GM12878 (cell line): ENCODE measurements around the gene HNRNPDL. TPM values are rescaled to one million over a fixed set of nuclear protein-coding genes. Genes with fewer than 3 reads are reported as not detected.

ENCODE experiments used
- ATAC-seq: fragments of 200-7000 bp; cut with Tn5 transposase; 3 replicates; pipeline ENCODE4 v1.9.1; 2020; ENCODE audit warnings: mild to moderate bottlenecking, moderate library complexity
- BruUV-seq: library from RNA; stranded (reverse); fragments of 400-500 nt; replicated peaks from 2 replicates; lab custom pipeline; 2021; lab: Mats Ljungman, UMichigan
- CTCF ChIA-PET: fragments of 300-600 bp; sonication (Branson Sonifier 250); formaldehyde crosslinking; extraction: SDS; loops from one replicate; lab custom pipeline; 2021; ENCODE audit warnings: inconsistent platforms; lab: Yijun Ruan, JAX
- POLR2A ChIA-PET: fragments of 350-600 bp; formaldehyde crosslinking; extraction: SDS; loops from one replicate; lab custom pipeline; 2021; ENCODE audit warnings: inconsistent platforms; lab: Charles Lee
- RAD21 ChIA-PET: fragments of 300-600 bp; sonication (Branson Sonifier 250); formaldehyde crosslinking; loops from one replicate; lab custom pipeline; 2023; ENCODE audit warnings: antibody characterized with exemption; ENCODE audit not compliant: unreplicated experiment; lab: Charles Lee
- SMC1A ChIA-PET: fragments of 300-600 bp; sonication (Branson Sonifier 250); formaldehyde crosslinking; loops from one replicate; lab custom pipeline; 2023; ENCODE audit not compliant: unreplicated experiment, uncharacterized antibody; lab: Charles Lee
- DNase-seq: peaks from one replicate; pipeline ENCODE4 v3.0.0-alpha.2; 2011; ENCODE audit warnings: low read depth, low spot score
- FAIRE-seq: peaks from 3 replicates; lab custom pipeline; 2011; peaks lifted over from hg19 to GRCh38; lab: Jason Lieb, UNC
- H2AFZ ChIP-seq: 2 replicates; pipeline ENCODE4 v1.6.0; 2011; ENCODE audit warnings: low read depth, low read length, control low read depth; ENCODE audit not compliant: control insufficient read depth
- H3K27ac ChIP-seq: 2 replicates; pipeline ENCODE4 v1.5.1; 2011; ENCODE audit warnings: control low read depth; ENCODE audit not compliant: control insufficient read depth, insufficient read depth
- H3K27me3 ChIP-seq, 2 experiments: replicated peaks in 1 of 2; 2 replicates each; pipeline versions ENCODE4 v1.6.0 to v1.6.1; 2011; ENCODE audit warnings: low read length in 1 of 2; ENCODE audit not compliant: control insufficient read depth in 2 of 2, insufficient read depth in 2 of 2
- H3K36me3 ChIP-seq, 2 experiments: 2 replicates each; pipeline ENCODE4 v1.5.1; 2011; ENCODE audit warnings: low read length in 1 of 2; ENCODE audit not compliant: control insufficient read depth in 2 of 2, insufficient read depth in 2 of 2
- H3K4me1 ChIP-seq: 2 replicates; pipeline ENCODE4 v1.6.1; 2011; ENCODE audit warnings: mild to moderate bottlenecking, low read length, moderate library complexity, mixed read lengths; ENCODE audit not compliant: control insufficient read depth, insufficient read depth
- H3K4me2 ChIP-seq: 2 replicates; pipeline ENCODE4 v1.6.0; 2011; ENCODE audit warnings: control low read depth; ENCODE audit not compliant: control insufficient read depth, insufficient read depth
- H3K4me3 ChIP-seq: fragments of 200-600 bp; sonication (generic); 2 replicates; pipeline ENCODE4 v1.5.1; 2016
- H3K79me2 ChIP-seq: 2 replicates; pipeline ENCODE4 v1.6.0; 2011; ENCODE audit warnings: low read length; ENCODE audit not compliant: control insufficient read depth, insufficient read depth
- H3K9ac ChIP-seq: 2 replicates; pipeline ENCODE4 v1.8.0; 2011; ENCODE audit warnings: low read length, control low read depth, mixed read lengths; ENCODE audit not compliant: control insufficient read depth, insufficient read depth
- H3K9me3 ChIP-seq: replicated peaks from 3 replicates; pipeline ENCODE4 v1.5.1; 2011; ENCODE audit warnings: mild to moderate bottlenecking, low read length; ENCODE audit not compliant: control insufficient read depth, insufficient read depth
- H4K20me1 ChIP-seq: 2 replicates; pipeline ENCODE4 v1.6.0; 2011; ENCODE audit not compliant: control insufficient read depth, insufficient read depth
- ATF7 ChIP-seq: fragments of 450-650 bp; IDR thresholded peaks from 2 replicates; pipeline ENCODE4 v1.6.1; 2016; ENCODE audit warnings: low read depth, mild to moderate bottlenecking
- FOS ChIP-seq: IDR thresholded peaks from 3 replicates; pipeline ENCODE4 v1.6.1; 2011; ENCODE audit warnings: borderline replicate concordance; ENCODE audit not compliant: insufficient read length; ENCODE audit errors: extremely low read depth
- FOXK2 ChIP-seq: fragments of 450-650 bp; IDR thresholded peaks from 2 replicates; pipeline ENCODE4 v1.6.1; 2017; ENCODE audit warnings: mild to moderate bottlenecking, moderate library complexity
- RAD51 ChIP-seq: fragments of 450-650 bp; IDR thresholded peaks from 2 replicates; pipeline ENCODE4 v1.6.1; 2016; ENCODE audit warnings: moderate library complexity, mild to moderate bottlenecking, inconsistent platforms
- RBBP5 ChIP-seq: fragments of 200-600 bp; sonication (generic); conservative IDR thresholded peaks from 2 replicates; pipeline ENCODE4 v1.6.1; 2016
- SMARCA5 ChIP-seq: fragments of 450-650 bp; IDR thresholded peaks from 2 replicates; pipeline ENCODE4 v1.6.1; 2017; ENCODE audit warnings: mild to moderate bottlenecking
- ZNF207 ChIP-seq: fragments of 450-650 bp; IDR thresholded peaks from 2 replicates; pipeline ENCODE4 v1.6.1; 2014; ENCODE audit warnings: antibody characterized with exemption, mild to moderate bottlenecking, borderline replicate concordance
- WGBS: methylation state at CpG from one replicate; pipeline ENCODE4 v1.1.6; 2016; ENCODE audit warnings: low lambda C conversion rate; ENCODE audit not compliant: insufficient replicate concordance, insufficient coverage; ENCODE audit errors: missing lambda C conversion rate; 5-methylcytosine and 5-hydroxymethylcytosine counted together
- in situ Hi-C: fragments of 300-500 bp; cut with MboI; formaldehyde crosslinking; loops from 9 replicates; pipeline ENCODE4 v1.14.3; 2018; ENCODE audit warnings: mixed read lengths
- intact Hi-C: fragments of 100-400 bp; cut with micrococcal nuclease; formaldehyde crosslinking; loops from one replicate; pipeline ENCODE4 v1.14.2; 2022; ENCODE audit not compliant: unreplicated experiment
- polyA plus RNA-seq, 11 experiments: library from polyadenylated mRNA; depleted of rRNA in 4 of 11; unstranded in 6 of 11; stranded (reverse) in 5 of 11; fragments of >200 nt; fragmentation: Nextera tagmentation in 4 of 11; fragmentation: Illumina TruSeq in 1 of 11; extraction: Ambion mirVana in 4 of 11; extraction: Trizol in 1 of 11; gene quantifications; 1 replicate in 1 of 11; 2 replicates in 10 of 11; pipeline versions ENCODE4 v1.2.1 to v1.2.3, GENCODE V29; 2011 to 2016; ENCODE audit warnings: inconsistent platforms in 2 of 11, missing spikeins in 2 of 11, low read depth in 1 of 11
- total RNA-seq, 4 experiments: library from RNA; depleted of rRNA in 3 of 4; stranded (reverse); fragments of >200 nt in 3 of 4; fragmentation: Illumina TruSeq in 1 of 4; extraction: Trizol in 1 of 4; gene quantifications; 2 replicates each; pipeline versions ENCODE4 v1.2.1 to v1.2.3, GENCODE V29; 2013 to 2021
- TF ChIP-seq, protein P1 (sequence below): fragments of 450-650 bp; IDR thresholded peaks from 2 replicates; pipeline ENCODE4 v1.6.1; 2018; ENCODE audit warnings: mild to moderate bottlenecking, low read depth, moderate library complexity; ENCODE audit not compliant: partially characterized antibody
- TF ChIP-seq, protein P2 (sequence below): fragments of 450-650 bp; IDR thresholded peaks from 2 replicates; pipeline ENCODE4 v1.6.1; 2017; ENCODE audit warnings: antibody characterized with exemption, mild to moderate bottlenecking, moderate library complexity
- TF ChIP-seq, protein P3 (sequence below): fragments of 450-650 bp; IDR thresholded peaks from 2 replicates; pipeline ENCODE4 v1.6.1; 2017; ENCODE audit warnings: mild to moderate bottlenecking, moderate library complexity

HNRNPDL gene
- total and polyA plus RNA-seq, 10 of the 15 experiments (the other 5 are each of a cell fraction or from before 2014, with no cell fraction given) = 217 to 510 (median 345) TPM

DNA sequence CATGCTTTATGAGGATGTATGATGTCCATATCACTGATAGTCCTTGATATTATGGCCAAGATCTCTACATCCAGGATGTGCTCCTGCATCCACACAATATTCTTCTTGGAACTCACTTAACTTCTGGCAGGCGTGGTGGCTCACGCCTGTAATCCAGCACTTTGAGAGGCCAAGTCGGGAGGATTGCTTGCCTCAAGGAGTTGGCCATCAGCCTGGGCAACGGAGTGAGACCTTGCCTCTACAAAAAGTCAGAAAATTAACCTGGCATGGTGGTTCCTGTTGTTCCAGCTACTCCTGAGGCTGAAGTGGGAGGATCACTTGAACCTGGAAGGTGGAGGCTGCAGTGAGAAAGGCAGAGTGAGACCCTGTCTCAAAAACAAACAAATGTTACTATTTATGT, 54.2 kb downstream of the HNRNPDL start (continued):
- TF ChIP-seq, protein P1, sequence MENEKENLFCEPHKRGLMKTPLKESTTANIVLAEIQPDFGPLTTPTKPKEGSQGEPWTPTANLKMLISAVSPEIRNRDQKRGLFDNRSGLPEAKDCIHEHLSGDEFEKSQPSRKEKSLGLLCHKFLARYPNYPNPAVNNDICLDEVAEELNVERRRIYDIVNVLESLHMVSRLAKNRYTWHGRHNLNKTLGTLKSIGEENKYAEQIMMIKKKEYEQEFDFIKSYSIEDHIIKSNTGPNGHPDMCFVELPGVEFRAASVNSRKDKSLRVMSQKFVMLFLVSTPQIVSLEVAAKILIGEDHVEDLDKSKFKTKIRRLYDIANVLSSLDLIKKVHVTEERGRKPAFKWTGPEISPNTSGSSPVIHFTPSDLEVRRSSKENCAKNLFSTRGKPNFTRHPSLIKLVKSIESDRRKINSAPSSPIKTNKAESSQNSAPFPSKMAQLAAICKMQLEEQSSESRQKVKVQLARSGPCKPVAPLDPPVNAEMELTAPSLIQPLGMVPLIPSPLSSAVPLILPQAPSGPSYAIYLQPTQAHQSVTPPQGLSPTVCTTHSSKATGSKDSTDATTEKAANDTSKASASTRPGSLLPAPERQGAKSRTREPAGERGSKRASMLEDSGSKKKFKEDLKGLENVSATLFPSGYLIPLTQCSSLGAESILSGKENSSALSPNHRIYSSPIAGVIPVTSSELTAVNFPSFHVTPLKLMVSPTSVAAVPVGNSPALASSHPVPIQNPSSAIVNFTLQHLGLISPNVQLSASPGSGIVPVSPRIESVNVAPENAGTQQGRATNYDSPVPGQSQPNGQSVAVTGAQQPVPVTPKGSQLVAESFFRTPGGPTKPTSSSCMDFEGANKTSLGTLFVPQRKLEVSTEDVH = no peak

DNA sequence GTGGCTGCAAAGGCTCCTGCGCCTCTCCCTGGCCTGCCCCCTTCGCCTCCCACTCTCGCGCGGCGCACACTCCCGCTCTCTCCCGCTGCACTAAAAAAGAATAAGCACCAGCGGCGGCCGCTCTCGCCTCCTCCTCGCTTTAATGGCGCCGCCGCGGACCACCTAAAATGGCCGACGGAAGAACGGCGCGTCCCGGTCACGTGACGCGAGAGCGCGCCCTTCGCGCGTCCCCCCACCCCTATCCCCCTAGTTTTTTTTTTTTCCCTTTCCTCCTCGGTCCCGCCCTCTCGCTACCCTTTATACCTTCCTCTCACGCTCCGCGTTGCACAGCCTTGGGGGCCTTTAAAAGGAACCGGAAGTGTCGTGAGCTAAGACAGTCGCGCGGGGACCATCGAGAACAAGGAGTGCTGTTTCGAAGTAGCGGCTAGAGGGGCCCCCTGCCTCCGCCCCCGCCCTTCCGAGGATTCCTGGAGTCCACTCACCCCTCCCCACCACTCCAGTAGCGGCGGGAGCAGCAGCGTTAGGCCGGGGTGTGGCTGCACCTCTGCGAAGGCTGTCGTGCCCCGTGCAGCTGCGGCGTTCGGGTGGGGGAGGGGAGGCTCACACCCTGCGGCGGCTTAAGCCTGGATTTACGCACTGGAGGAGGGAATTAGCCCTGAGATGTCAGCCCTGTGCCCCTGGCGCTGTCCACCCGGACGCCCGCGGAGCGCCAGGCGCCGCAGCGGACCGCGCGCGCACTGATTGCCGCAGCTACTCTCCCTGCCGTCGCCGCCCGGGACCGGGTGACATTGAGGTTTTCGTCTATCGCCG, 56.2 kb downstream of the HNRNPDL start, which contains the start of gene HNRNPD:
HNRNPD (minus strand) TSS at position 176 of the 810 bp plus-strand sequence. CDS start 313 bp downstream, outside the sequence.
- Histone ChIP-seq H2AFZ (peak within 1 kb of the TSS; percentile 92), H3K9ac (peak within 1 kb of the TSS; percentile 94), H4K20me1 (peaks cover 14% of the 10 kb centered on the region), H3K4me1 (peaks cover 6% of the 10 kb centered on the region), H3K4me3 (peak within 1 kb of the TSS; percentile 90), H3K9me3 (no peaks in the 10 kb centered on the region), H3K79me2 (peaks cover 76% of the 10 kb centered on the region), H3K4me2 (peak within 1 kb of the TSS; percentile 86; the same call in 1 of the 2 replicates), H3K27me3 (no peaks in the 10 kb centered on the region), H3K27ac (peak within 1 kb of the TSS; percentile 98), H3K36me3 (peaks cover 0 to 7% of the 10 kb centered on the region in 2 experiments; a peak in 1 of 4 replicates)
- intact Hi-C loops = loop anchor here (1.0 to 10.0 kb wide), 2 partner anchors 55 to 661 kb away; partner anchors contain the start of gene COPS4
- FAIRE-seq (peak; percentile 88), DNase-seq (peak; percentile 97), ATAC-seq (peak; percentile 92)
- in situ Hi-C loops = loop anchor here (10.0 kb wide), 1 partner anchor 51 kb away; no protein-coding TSS in a partner anchor
- RAD21 ChIA-PET = interaction anchor here (0.5 to 2.1 kb wide), 4 partner anchors 9 to 55 kb away, joined by 3 to 7 read pairs (median 4); no protein-coding TSS in a partner anchor
- CTCF ChIA-PET = interaction anchor here (0.6 to 1.2 kb wide), 5 partner anchors 14 to 127 kb away, joined by 3 to 12 read pairs (median 3); partner anchors contain the start of gene HNRNPDL
- SMC1A ChIA-PET = interaction anchor here (0.8 to 1.9 kb wide), 2 partner anchors 9 to 638 kb away, joined by 4 to 6 read pairs; no protein-coding TSS in a partner anchor
- under 1% methylated on average over 83 of the region's 83 CpGs for WGBS
- no TSS peak for BruUV-seq
- POLR2A ChIA-PET = interaction anchor here (0.6 to 1.4 kb wide), 4 partner anchors 50 to 674 kb away, joined by 3 to 8 read pairs (median 4); no protein-coding TSS in a partner anchor
- TF ChIP-seq FOS = no peak
- peak; percentile 99 for TF ChIP-seq RAD51
- TF ChIP-seq FOXK2 = no peak
- TF ChIP-seq ZNF207 = peak; percentile 50; the same call in 1 of the 2 replicates
- peak; percentile 81 for TF ChIP-seq ATF7
- TF ChIP-seq, protein P2, sequence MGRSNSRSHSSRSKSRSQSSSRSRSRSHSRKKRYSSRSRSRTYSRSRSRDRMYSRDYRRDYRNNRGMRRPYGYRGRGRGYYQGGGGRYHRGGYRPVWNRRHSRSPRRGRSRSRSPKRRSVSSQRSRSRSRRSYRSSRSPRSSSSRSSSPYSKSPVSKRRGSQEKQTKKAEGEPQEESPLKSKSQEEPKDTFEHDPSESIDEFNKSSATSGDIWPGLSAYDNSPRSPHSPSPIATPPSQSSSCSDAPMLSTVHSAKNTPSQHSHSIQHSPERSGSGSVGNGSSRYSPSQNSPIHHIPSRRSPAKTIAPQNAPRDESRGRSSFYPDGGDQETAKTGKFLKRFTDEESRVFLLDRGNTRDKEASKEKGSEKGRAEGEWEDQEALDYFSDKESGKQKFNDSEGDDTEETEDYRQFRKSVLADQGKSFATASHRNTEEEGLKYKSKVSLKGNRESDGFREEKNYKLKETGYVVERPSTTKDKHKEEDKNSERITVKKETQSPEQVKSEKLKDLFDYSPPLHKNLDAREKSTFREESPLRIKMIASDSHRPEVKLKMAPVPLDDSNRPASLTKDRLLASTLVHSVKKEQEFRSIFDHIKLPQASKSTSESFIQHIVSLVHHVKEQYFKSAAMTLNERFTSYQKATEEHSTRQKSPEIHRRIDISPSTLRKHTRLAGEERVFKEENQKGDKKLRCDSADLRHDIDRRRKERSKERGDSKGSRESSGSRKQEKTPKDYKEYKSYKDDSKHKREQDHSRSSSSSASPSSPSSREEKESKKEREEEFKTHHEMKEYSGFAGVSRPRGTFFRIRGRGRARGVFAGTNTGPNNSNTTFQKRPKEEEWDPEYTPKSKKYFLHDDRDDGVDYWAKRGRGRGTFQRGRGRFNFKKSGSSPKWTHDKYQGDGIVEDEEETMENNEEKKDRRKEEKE = no peak; the same call in 1 of the 2 replicates
- TF ChIP-seq RBBP5 = no peak
- TF ChIP-seq SMARCA5 = peak; percentile 67; the same call in 1 of the 2 replicates
- TF ChIP-seq, protein P3, sequence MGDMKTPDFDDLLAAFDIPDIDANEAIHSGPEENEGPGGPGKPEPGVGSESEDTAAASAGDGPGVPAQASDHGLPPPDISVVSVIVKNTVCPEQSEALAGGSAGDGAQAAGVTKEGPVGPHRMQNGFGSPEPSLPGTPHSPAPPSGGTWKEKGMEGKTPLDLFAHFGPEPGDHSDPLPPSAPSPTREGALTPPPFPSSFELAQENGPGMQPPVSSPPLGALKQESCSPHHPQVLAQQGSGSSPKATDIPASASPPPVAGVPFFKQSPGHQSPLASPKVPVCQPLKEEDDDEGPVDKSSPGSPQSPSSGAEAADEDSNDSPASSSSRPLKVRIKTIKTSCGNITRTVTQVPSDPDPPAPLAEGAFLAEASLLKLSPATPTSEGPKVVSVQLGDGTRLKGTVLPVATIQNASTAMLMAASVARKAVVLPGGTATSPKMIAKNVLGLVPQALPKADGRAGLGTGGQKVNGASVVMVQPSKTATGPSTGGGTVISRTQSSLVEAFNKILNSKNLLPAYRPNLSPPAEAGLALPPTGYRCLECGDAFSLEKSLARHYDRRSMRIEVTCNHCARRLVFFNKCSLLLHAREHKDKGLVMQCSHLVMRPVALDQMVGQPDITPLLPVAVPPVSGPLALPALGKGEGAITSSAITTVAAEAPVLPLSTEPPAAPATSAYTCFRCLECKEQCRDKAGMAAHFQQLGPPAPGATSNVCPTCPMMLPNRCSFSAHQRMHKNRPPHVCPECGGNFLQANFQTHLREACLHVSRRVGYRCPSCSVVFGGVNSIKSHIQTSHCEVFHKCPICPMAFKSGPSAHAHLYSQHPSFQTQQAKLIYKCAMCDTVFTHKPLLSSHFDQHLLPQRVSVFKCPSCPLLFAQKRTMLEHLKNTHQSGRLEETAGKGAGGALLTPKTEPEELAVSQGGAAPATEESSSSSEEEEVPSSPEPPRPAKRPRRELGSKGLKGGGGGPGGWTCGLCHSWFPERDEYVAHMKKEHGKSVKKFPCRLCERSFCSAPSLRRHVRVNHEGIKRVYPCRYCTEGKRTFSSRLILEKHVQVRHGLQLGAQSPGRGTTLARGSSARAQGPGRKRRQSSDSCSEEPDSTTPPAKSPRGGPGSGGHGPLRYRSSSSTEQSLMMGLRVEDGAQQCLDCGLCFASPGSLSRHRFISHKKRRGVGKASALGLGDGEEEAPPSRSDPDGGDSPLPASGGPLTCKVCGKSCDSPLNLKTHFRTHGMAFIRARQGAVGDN = no peak
